ENCODE results near the gene PLA1A.
A peak's percentile ranks its signal among the peaks of the same experiment; 100 is the strongest.
"Not testable (repeated sequence)": the region's sequence is repeated elsewhere in the genome, so short reads cannot be mapped to it uniquely, and the experiment has no call there.

The PLA1A gene

GRCh38 chr3:119579366-119580066 lies 18.2 kb upstream of the PLA1A start, which contains the start of gene ADPRH:
Gene ADPRH, plus strand, starts transcription at chr3:119579492. Its CDS starts 2,678 bp downstream, at chr3:119582170.
- DNase-seq (ENCODE audit: low spot score), result peak; percentile 57

GRCh38 chr3:119580067-119580760 lies 17.5 kb upstream of the PLA1A start:
- DNase-seq (ENCODE audit: low spot score), result no peak

GRCh38 chr3:119582178-119582577 lies 15.5 kb upstream of the PLA1A start:
- peak; percentile 62 for DNase-seq (ENCODE audit: low spot score)

GRCh38 chr3:119585208-119585607 lies 12.5 kb upstream of the PLA1A start:
- DNase-seq (ENCODE audit: low spot score), result no peak

GRCh38 chr3:119585856-119586570 lies 11.7 kb upstream of the PLA1A start:
- DNase-seq (ENCODE audit: low spot score), result no peak

GRCh38 chr3:119586733-119587172 lies 10.9 kb upstream of the PLA1A start:
- DNase-seq (ENCODE audit: low spot score), result no peak

- no peak for DNase-seq (ENCODE audit: low spot score)
Measured at GRCh38 chr3:119588112-119588511, 9.6 kb upstream of the PLA1A start.

GRCh38 chr3:119589102-119589773 lies 8.4 kb upstream of the PLA1A start:
- DNase-seq (ENCODE audit: low spot score), result no peak

GRCh38 chr3:119590706-119591105 lies 7.0 kb upstream of the PLA1A start:
- DNase-seq (ENCODE audit: low spot score), result no peak

GRCh38 chr3:119592861-119593260 lies 4.8 kb upstream of the PLA1A start:
- no peak for DNase-seq (ENCODE audit: low spot score)

- no peak for DNase-seq (ENCODE audit: low spot score)
Measured at GRCh38 chr3:119594066-119594465, 3.6 kb upstream of the PLA1A start.

GRCh38 chr3:119594929-119595328 lies 2.8 kb upstream of the PLA1A start:
- not testable (repeated sequence) for DNase-seq (ENCODE audit: low spot score)

GRCh38 chr3:119595639-119596334 lies 1.9 kb upstream of the PLA1A start:
- no peak for DNase-seq (ENCODE audit: low spot score)

GRCh38 chr3:119596398-119596797 lies 1.3 kb upstream of the PLA1A start:
- no peak for DNase-seq (ENCODE audit: low spot score)

GRCh38 chr3:119598410-119599098 lies 869 bp downstream of the PLA1A start:
- DNase-seq (ENCODE audit: low spot score), result no peak

- DNase-seq (ENCODE audit: low spot score), result no peak
Measured at GRCh38 chr3:119599558-119600174, 2.0 kb downstream of the PLA1A start.

GRCh38 chr3:119600732-119601131 lies 3.0 kb downstream of the PLA1A start:
- DNase-seq (ENCODE audit: low spot score), result no peak

GRCh38 chr3:119601154-119601553 lies 3.5 kb downstream of the PLA1A start:
- DNase-seq (ENCODE audit: low spot score), result no peak

- DNase-seq (ENCODE audit: low spot score), result no peak
Measured at GRCh38 chr3:119602676-119603075, 5.0 kb downstream of the PLA1A start.

GRCh38 chr3:119604878-119605277 lies 7.2 kb downstream of the PLA1A start:
- no peak for DNase-seq (ENCODE audit: low spot score)
